Ascending aorta (tissue), 2 donors: ENCODE measurements around the gene MCM3AP. TPM values are rescaled to one million over a fixed set of nuclear protein-coding genes. Genes with fewer than 3 reads are reported as not detected.

Experiments
- DNase-seq, 2 donors: peaks; one replicate each; pipeline ENCODE4 v3.0.0-alpha.2; 2019; ENCODE audit warnings: low spot score in 2 of 2
- H3K27ac ChIP-seq, 2 donors: fragments of 200-600 bp; sonication (generic); one replicate each; pipeline ENCODE4 v1.5.1; 2016 to 2017; ENCODE audit warnings: mild to moderate bottlenecking in 1 of 2
- H3K27me3 ChIP-seq: fragments of 200-600 bp; sonication (generic); one replicate; pipeline ENCODE4 v1.5.1; 2017
- H3K36me3 ChIP-seq, 2 donors: fragments of 200-600 bp; sonication (generic); one replicate each; pipeline ENCODE4 v1.5.1; 2016
- H3K4me1 ChIP-seq, 2 donors: fragments of 200-600 bp; sonication (generic); one replicate each; pipeline ENCODE4 v1.5.1; 2016 to 2017; ENCODE audit warnings: mild to moderate bottlenecking in 1 of 2
- H3K4me3 ChIP-seq, 2 donors: fragments of 200-600 bp; sonication (generic); one replicate each; pipeline ENCODE4 v1.5.1; 2016 to 2017; ENCODE audit warnings: mild to moderate bottlenecking in 1 of 2
- H3K9me3 ChIP-seq, 2 donors: fragments of 200-600 bp; sonication (generic); one replicate each; pipeline ENCODE4 v1.5.1; 2016
- CTCF ChIP-seq, 3 experiments: fragments of 200-600 bp in 2 of 3; fragments of 450-650 bp in 1 of 3; sonication (generic) in 2 of 3; IDR thresholded peaks; one replicate each; pipeline ENCODE4 v1.5.1; 2016 to 2019; ENCODE audit warnings: antibody characterized with exemption in 3 of 3, mild to moderate bottlenecking in 1 of 3, moderate library complexity in 1 of 3
- intact Hi-C: fragments of 100-400 bp; cut with DNase I; formaldehyde crosslinking; loops from one replicate; pipeline ENCODE4 v1.15.1; 2023
- total RNA-seq: library from RNA; depleted of rRNA; stranded (reverse); fragments of >200 nt; gene quantifications from one replicate; pipeline ENCODE4 v1.1.0, GENCODE V29; 2016

MCM3AP gene
- total RNA-seq, 1 donor from 2014 or later = 121 TPM

GRCh38 chr21:46189213-46189958, 96.0 kb downstream of the MCM3AP start:
- DNase-seq = no peak
- Histone ChIP-seq H3K4me1 (peaks cover 0 to 2% of the 10 kb centered on the region in 2 donors), H3K36me3 (peaks cover 29 to 58% of the 10 kb centered on the region in 2 donors), H3K9me3 (no peaks in the 10 kb centered on the region), H3K27me3 (no peaks in the 10 kb centered on the region), H3K4me3 (no peak overlapping the region), H3K27ac (peak overlapping the region; percentile 6 to 34)
- intact Hi-C loops = no loop called here
- TF ChIP-seq CTCF (IDR thresholded peaks at IDR 0.05) = no peak

- DNase-seq = peak in 1 of 2 donors; percentile 69
- Histone ChIP-seq H3K27me3 (no peaks in the 10 kb centered on the region), H3K9me3 (no peaks in the 10 kb centered on the region), H3K27ac (peak overlapping the region in 1 of 2 donors; percentile 34), H3K4me1 (peaks cover 0 to 2% of the 10 kb centered on the region in 2 donors), H3K36me3 (peaks cover 20 to 50% of the 10 kb centered on the region in 2 donors), H3K4me3 (no peak overlapping the region)
- intact Hi-C loops = no loop called here
- TF ChIP-seq CTCF (IDR thresholded peaks at IDR 0.05) = no peak
These were observed 96.9 kb downstream of the MCM3AP start for GRCh38 chr21:46188226-46189212.

GRCh38 chr21:46187814-46188213, 97.6 kb downstream of the MCM3AP start:
- H3K4me1 ChIP-seq = peaks cover 0 to 2% of the 10 kb centered on the region in 2 donors

GRCh38 chr21:46187261-46187660, 98.2 kb downstream of the MCM3AP start:
- DNase-seq = no peak
- intact Hi-C loops = no loop called here
- no peak for TF ChIP-seq CTCF (IDR thresholded peaks at IDR 0.05)
- peaks cover 0 to 2% of the 10 kb centered on the region in 2 donors for H3K4me1 ChIP-seq
- H3K36me3 ChIP-seq = peaks cover 14 to 39% of the 10 kb centered on the region in 2 donors
- H3K27me3 ChIP-seq = no peaks in the 10 kb centered on the region
- H3K4me3 ChIP-seq = no peak overlapping the region
- no peaks in the 10 kb centered on the region for H3K9me3 ChIP-seq
- no peak overlapping the region for H3K27ac ChIP-seq

More at GRCh38 chr21:46187814-46188213, 97.6 kb downstream of the MCM3AP start:
- Histone ChIP-seq H3K27me3 (no peaks in the 10 kb centered on the region), H3K36me3 (peaks cover 19 to 45% of the 10 kb centered on the region in 2 donors), H3K9me3 (no peaks in the 10 kb centered on the region), H3K4me3 (no peak overlapping the region), H3K27ac (peak overlapping the region in 1 of 2 donors; percentile 34)
- intact Hi-C loops = no loop called here
- DNase-seq = no peak
- no peak for TF ChIP-seq CTCF (IDR thresholded peaks at IDR 0.05)

- no peak for TF ChIP-seq CTCF (IDR thresholded peaks at IDR 0.05)
- intact Hi-C loops = no loop called here
- H3K4me1 ChIP-seq = peaks cover 0 to 2% of the 10 kb centered on the region in 2 donors
- no peaks in the 10 kb centered on the region for H3K27me3 ChIP-seq
- H3K27ac ChIP-seq = peak overlapping the region in 1 of 2 donors; percentile 85
- H3K9me3 ChIP-seq = no peaks in the 10 kb centered on the region
- H3K4me3 ChIP-seq = peak overlapping the region in 1 of 2 donors; percentile 84
- no peak for DNase-seq
- peaks cover 1 to 24% of the 10 kb centered on the region in 2 donors for H3K36me3 ChIP-seq
These were observed 99.7 kb downstream of the MCM3AP start for GRCh38 chr21:46185716-46186115.

Other genes starting within 250 kb of the MCM3AP start
- 1,704 TPM for gene COL6A2, start 187.5 kb downstream of the MCM3AP start, total RNA-seq
- gene FTCD, start 130.0 kb downstream of the MCM3AP start, total RNA-seq = 0.85 TPM
- gene SPATC1L, start 101.2 kb downstream of the MCM3AP start, total RNA-seq = 37.4 TPM
- gene LSS, start 56.8 kb downstream of the MCM3AP start, total RNA-seq = 49.4 TPM
- 0.53 TPM for gene YBEY, start 731 bp upstream of the MCM3AP start, total RNA-seq
- 3.2 TPM for gene C21orf58, start 38.3 kb upstream of the MCM3AP start, total RNA-seq
- gene PCNT, start 38.5 kb upstream of the MCM3AP start, total RNA-seq = 39.9 TPM
- gene DIP2A, start 173.3 kb upstream of the MCM3AP start, total RNA-seq = 72.8 TPM